PFSK-1 (cell line): ENCODE measurements around the gene CFLAR.

Source experiments
- FOXP2 ChIP-seq: optimal IDR thresholded peaks from 2 replicates; pipeline ENCODE3; 2011; ENCODE audit warnings: borderline replicate concordance, control low read depth, inconsistent platforms; ENCODE audit not compliant: insufficient read depth; ENCODE audit errors: extremely low read length, extremely low read depth
- POLR2AphosphoS5 ChIP-seq: IDR thresholded peaks from 2 replicates; pipeline ENCODE4 v1.6.1; 2012; ENCODE audit warnings: low read depth, mild to moderate bottlenecking, control low read depth, low read length, moderate library complexity
- SIN3A ChIP-seq: IDR thresholded peaks from 2 replicates; pipeline ENCODE4 v1.6.1; 2012; ENCODE audit warnings: mild to moderate bottlenecking, low read length, moderate library complexity, borderline replicate concordance; ENCODE audit not compliant: insufficient read depth
- TAF1 ChIP-seq: IDR thresholded peaks from 2 replicates; pipeline ENCODE4 v1.6.1; 2012; ENCODE audit warnings: low read length, control low read depth, borderline replicate concordance; ENCODE audit not compliant: insufficient read depth
- TF ChIP-seq, protein P1 (sequence below), 2 experiments: IDR thresholded peaks; 2 replicates each; pipeline versions ENCODE4 v1.6.1 to v1.8.0; 2011 to 2012; ENCODE audit warnings: low read depth in 2 of 2, low read length in 2 of 2, control low read depth in 1 of 2, inconsistent platforms in 1 of 2, mild to moderate bottlenecking in 1 of 2, moderate library complexity in 1 of 2; ENCODE audit not compliant: insufficient read depth in 1 of 2

CFLAR gene

GRCh38 chr2:201186982-201187381 is 71.0 kb downstream of the CFLAR start:
- TF ChIP-seq POLR2AphosphoS5 (no peak), SIN3A (no peak), FOXP2 (no peak), TAF1 (no peak)
- TF ChIP-seq, protein P1, sequence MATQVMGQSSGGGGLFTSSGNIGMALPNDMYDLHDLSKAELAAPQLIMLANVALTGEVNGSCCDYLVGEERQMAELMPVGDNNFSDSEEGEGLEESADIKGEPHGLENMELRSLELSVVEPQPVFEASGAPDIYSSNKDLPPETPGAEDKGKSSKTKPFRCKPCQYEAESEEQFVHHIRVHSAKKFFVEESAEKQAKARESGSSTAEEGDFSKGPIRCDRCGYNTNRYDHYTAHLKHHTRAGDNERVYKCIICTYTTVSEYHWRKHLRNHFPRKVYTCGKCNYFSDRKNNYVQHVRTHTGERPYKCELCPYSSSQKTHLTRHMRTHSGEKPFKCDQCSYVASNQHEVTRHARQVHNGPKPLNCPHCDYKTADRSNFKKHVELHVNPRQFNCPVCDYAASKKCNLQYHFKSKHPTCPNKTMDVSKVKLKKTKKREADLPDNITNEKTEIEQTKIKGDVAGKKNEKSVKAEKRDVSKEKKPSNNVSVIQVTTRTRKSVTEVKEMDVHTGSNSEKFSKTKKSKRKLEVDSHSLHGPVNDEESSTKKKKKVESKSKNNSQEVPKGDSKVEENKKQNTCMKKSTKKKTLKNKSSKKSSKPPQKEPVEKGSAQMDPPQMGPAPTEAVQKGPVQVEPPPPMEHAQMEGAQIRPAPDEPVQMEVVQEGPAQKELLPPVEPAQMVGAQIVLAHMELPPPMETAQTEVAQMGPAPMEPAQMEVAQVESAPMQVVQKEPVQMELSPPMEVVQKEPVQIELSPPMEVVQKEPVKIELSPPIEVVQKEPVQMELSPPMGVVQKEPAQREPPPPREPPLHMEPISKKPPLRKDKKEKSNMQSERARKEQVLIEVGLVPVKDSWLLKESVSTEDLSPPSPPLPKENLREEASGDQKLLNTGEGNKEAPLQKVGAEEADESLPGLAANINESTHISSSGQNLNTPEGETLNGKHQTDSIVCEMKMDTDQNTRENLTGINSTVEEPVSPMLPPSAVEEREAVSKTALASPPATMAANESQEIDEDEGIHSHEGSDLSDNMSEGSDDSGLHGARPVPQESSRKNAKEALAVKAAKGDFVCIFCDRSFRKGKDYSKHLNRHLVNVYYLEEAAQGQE (IDR thresholded peaks at IDR 0.05; ENCODE audit: insufficient read depth in 1 of 2, low read depth in 2 of 2, low read length in 2 of 2), result no peak

DNA sequence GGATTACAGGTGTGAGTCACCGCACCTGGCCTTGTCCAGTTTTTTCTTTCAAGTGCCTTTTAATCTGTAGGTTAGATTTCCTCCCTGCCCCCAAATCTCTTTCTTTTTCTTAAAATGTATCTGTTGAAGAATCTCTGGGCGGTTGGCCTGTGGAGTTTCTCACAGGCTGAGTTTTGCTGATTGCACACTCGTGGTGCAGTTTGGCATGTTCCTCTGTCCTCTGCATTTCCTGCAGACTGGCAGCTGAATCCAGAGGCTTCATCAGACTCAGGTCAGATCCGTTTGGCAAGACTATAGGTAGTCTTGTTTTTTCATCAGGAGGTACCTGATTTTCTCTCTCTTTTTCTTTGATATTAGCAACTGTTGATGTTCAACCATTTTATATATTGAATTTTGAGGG is 72.5 kb downstream of the CFLAR start:
- TF ChIP-seq, protein P1 (IDR thresholded peaks at IDR 0.05; ENCODE audit: insufficient read depth in 1 of 2, low read depth in 2 of 2, low read length in 2 of 2), result no peak
- TF ChIP-seq FOXP2, result no peak
- no peak for TF ChIP-seq TAF1
- TF ChIP-seq SIN3A, result no peak
- no peak for TF ChIP-seq POLR2AphosphoS5

DNA sequence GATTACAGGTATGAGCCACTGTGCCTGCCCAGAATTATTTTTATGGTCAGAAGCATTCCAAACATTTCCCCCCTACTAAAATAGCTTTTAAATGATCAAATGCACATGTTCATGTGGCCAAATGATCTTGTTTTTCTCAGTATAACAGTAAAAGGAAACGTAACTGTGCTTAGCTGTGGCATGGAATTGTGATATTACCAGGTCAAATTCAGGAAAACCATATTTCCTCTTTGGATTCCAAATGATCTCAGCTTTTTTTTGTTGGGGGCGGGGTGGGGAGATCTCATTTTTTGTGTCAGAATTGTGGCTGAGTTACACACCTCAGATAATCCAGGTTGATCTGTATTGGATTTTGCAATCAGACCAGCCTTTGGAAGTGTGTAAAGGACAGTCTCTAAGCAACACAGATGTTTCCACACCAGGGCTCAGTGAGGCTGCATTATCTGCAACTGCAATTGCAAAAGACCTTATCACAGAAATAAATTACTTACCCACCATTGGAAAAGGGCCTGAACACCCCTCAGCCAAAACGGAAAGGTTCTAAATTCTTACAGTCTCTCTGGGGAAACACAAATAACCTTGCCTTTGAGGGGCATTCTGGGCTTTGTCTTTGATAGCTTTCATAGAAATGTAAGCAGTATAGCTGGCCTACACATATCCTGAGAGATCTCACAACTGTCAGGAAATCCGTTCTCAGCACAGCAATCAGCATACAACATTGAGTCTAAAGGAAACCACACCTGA is 75.3 kb downstream of the CFLAR start:
- TF ChIP-seq POLR2AphosphoS5 (no peak), TAF1 (no peak), SIN3A (no peak), FOXP2 (no peak)
- TF ChIP-seq, protein P1 (IDR thresholded peaks at IDR 0.05; ENCODE audit: insufficient read depth in 1 of 2, low read depth in 2 of 2, low read length in 2 of 2), result no peak

DNA sequence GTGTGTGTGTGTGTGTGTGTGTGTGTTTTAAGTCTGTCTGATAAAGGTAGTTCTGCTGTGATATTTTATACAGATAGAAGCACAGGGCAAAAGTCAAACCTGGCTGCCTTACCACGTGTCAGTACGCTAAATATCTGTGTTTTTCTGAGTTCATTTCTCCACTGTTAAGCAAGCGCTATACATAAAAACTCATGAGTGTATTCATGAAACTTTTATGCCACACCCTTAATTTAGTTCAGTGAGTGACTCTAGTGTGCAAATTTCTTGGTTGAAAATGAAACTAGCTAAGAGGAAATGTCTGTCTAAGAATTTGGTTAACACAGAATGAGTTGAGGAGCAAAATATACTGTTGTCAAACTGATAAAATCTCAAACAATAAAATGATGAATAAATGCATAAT is 78.1 kb downstream of the CFLAR start:
- TF ChIP-seq, protein P1 (IDR thresholded peaks at IDR 0.05; ENCODE audit: insufficient read depth in 1 of 2, low read depth in 2 of 2, low read length in 2 of 2), result no peak
- TF ChIP-seq TAF1, result no peak
- TF ChIP-seq SIN3A, result no peak
- TF ChIP-seq FOXP2, result no peak
- no peak for TF ChIP-seq POLR2AphosphoS5
